HG03095 (cell line): Measurements from ENCODE around the gene HNRNPM.
"Not testable (repeated sequence)": the region's sequence is repeated elsewhere in the genome, so short reads cannot be mapped to it uniquely, and the experiment has no call there.

Source experiments
- ATAC-seq: cut with Tn5 transposase; IDR thresholded peaks from one replicate; pipeline ENCODE4 v1.9.1; 2021; ENCODE audit warnings: moderate library complexity; ENCODE audit not compliant: unreplicated experiment

The HNRNPM gene

GRCh38 chr19:8425331-8425730, 19.4 kb upstream of the HNRNPM start:
- not testable (repeated sequence) for ATAC-seq

- ATAC-seq, result no peak
These were observed 18.5 kb upstream of the HNRNPM start for GRCh38 chr19:8426283-8426682.

GRCh38 chr19:8429044-8429443, 15.7 kb upstream of the HNRNPM start:
- no peak for ATAC-seq

- ATAC-seq, result no peak
These were observed 14.9 kb upstream of the HNRNPM start for GRCh38 chr19:8429826-8430225.

- no peak for ATAC-seq
These were observed 14.1 kb upstream of the HNRNPM start for GRCh38 chr19:8430650-8431049.

- no peak for ATAC-seq
These were observed 6.5 kb upstream of the HNRNPM start for GRCh38 chr19:8438236-8438635.

GRCh38 chr19:8441725-8442544, 2.8 kb upstream of the HNRNPM start:
- ATAC-seq, result no peak

GRCh38 chr19:8444140-8444676, 567 bp upstream of the HNRNPM start:
- not testable (repeated sequence) for ATAC-seq

GRCh38 chr19:8445488-8446001, 770 bp downstream of the HNRNPM start:
- no peak for ATAC-seq

- no peak for ATAC-seq
These were observed 1.4 kb downstream of the HNRNPM start for GRCh38 chr19:8446061-8446709.

- ATAC-seq, result no peak
These were observed 5.1 kb downstream of the HNRNPM start for GRCh38 chr19:8449830-8450229.

- ATAC-seq, result no peak
These were observed 6.6 kb downstream of the HNRNPM start for GRCh38 chr19:8451377-8451776.

- no peak for ATAC-seq
These were observed 7.1 kb downstream of the HNRNPM start for GRCh38 chr19:8451885-8452284.

- no peak for ATAC-seq
These were observed 7.8 kb downstream of the HNRNPM start for GRCh38 chr19:8452446-8453123.

GRCh38 chr19:8453616-8454015, 8.8 kb downstream of the HNRNPM start:
- no peak for ATAC-seq

- no peak for ATAC-seq
These were observed 9.4 kb downstream of the HNRNPM start for GRCh38 chr19:8454218-8454617.

GRCh38 chr19:8455018-8455417, 10.2 kb downstream of the HNRNPM start:
- ATAC-seq, result no peak

GRCh38 chr19:8456064-8456463, 11.3 kb downstream of the HNRNPM start:
- no peak for ATAC-seq

GRCh38 chr19:8457209-8457608, 12.4 kb downstream of the HNRNPM start:
- ATAC-seq, result no peak

GRCh38 chr19:8457827-8458226, 13.1 kb downstream of the HNRNPM start:
- ATAC-seq, result no peak

- ATAC-seq, result no peak
These were observed 13.6 kb downstream of the HNRNPM start for GRCh38 chr19:8458380-8458779.
